ENCODE results near the gene LMF1.

- TF ChIP-seq POLR2A (IDR thresholded peaks at IDR 0.05) (no peak), POLR2AphosphoS5 (IDR thresholded peaks at IDR 0.05; ENCODE audit: insufficient read depth in 1 of 2, low read depth in 1 of 2) (no peak), CTCF (IDR thresholded peaks at IDR 0.05) (no peak)
Observed at GRCh38 chr16:910181-910580, 60.6 kb downstream of the LMF1 start.

All from vagina (tissue), 2 donors.